Peyer's patch (tissue), 4 donors: ENCODE measurements around the gene AFAP1L1.

ENCODE experiments used
- CTCF ChIP-seq, 6 experiments: fragments of 450-650 bp in 4 of 6; fragments of 200-600 bp in 2 of 6; sonication (generic) in 1 of 6; IDR thresholded peaks; one replicate each; pipeline ENCODE4 v1.5.1; 2017 to 2019; ENCODE audit warnings: antibody characterized with exemption in 6 of 6, mild to moderate bottlenecking in 3 of 6, moderate library complexity in 1 of 6
- POLR2A ChIP-seq, 2 donors: fragments of 450-650 bp; IDR thresholded peaks; one replicate each; pipeline ENCODE4 v1.5.1; 2017; ENCODE audit warnings: antibody characterized with exemption in 2 of 2, mild to moderate bottlenecking in 2 of 2, moderate library complexity in 2 of 2

DNA sequence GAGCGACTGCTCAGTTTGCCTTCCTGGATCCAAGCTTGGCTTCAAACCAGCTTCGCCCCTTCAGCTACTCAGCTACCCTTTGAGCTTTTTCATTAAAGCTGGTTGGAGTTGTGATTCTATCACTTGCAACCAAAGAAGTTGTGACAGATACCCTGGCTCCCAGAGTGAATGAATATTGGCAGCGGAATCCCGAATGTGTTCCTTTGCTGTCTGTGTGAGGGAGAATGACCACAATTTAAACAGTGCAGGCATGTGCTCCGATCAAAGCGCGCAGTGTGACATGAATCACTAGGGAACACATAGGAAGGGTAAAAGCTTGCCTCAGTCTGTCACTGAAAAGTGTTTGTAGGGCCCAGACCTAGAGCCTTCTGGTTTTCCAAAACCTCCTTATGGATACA lies 6.6 kb upstream of the AFAP1L1 start:
- TF ChIP-seq CTCF (IDR thresholded peaks at IDR 0.05) (no peak), POLR2A (IDR thresholded peaks at IDR 0.05) (no peak)
